HG03066 (cell line): ENCODE measurements around the gene CAST.
"Not testable (repeated sequence)": the region's sequence is repeated elsewhere in the genome, so short reads cannot be mapped to it uniquely, and the experiment has no call there.

Experiments
- ATAC-seq: cut with Tn5 transposase; IDR thresholded peaks from one replicate; pipeline ENCODE4 v1.9.1; 2021; ENCODE audit warnings: low read depth; ENCODE audit not compliant: unreplicated experiment

Gene CAST

DNA sequence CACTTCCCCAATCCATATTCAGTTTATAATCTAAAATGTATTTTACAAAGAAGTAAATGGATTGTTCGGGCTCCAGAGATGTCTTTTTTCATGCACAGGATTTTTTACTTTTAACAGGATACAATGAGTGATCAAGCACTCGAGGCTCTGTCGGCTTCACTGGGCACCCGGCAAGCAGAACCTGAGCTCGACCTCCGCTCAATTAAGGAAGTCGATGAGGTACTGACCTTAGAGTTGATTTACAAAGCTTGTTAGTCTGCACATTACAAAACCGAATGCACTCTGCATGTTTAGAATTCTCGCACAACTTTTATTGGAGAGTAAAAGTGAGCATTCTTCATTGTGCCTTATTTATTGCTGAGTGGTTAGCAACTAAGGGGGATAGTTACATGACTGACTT, 80.4 kb downstream of the CAST start:
- no peak for ATAC-seq

DNA sequence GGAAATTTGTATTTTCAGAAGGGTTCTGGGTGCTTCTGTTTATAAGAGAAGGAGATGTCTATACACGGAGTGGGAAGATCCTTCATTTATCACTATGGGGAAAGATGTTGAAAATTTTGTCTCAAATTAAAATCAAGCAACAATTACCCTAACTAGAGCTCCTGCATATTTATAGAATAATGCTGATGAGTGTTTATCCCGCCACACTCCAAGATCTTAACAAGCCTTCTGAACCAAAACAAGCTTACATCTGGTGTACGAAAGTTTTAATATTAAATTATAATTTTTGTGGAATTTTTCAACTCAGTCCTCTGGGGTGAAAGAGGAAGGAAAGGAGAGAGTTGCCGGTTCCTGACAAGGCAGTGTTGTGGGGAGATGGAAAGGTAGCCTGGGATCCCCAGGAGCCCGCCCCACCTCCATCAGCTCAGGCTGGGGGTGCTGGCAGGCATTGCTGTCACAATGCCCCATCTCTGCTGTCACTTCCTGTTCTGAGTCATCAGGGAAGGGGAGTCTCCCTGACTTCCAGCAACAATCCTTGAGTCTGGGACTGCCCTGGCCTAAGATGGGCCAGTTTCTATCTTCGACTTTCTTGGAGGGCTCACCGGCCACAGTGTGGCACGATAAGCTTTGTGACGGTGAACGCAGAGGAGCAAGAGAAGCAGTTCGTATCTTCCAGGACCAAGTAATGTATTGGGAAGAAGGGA, 81.0 kb downstream of the CAST start:
- ATAC-seq: no peak

DNA sequence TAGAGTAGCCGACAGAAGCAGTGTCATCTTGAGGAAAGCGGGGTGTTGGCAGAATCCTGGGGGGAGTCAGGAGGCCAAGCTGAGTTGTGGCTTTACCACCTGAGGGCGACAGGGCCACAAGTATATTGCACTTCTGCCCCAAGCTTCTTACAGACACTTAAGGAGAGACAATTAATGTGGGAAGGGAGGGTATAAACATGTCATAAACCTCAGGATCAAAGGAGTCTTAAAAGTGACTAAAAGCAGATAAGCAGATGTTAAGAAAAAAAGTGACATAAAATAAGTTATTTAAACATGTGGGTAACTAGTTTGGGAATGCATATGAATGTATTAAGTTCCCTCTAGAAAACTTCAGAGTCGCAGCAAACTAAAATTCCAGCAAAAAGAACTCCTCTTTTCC, 81.6 kb downstream of the CAST start:
- ATAC-seq: no peak

DNA sequence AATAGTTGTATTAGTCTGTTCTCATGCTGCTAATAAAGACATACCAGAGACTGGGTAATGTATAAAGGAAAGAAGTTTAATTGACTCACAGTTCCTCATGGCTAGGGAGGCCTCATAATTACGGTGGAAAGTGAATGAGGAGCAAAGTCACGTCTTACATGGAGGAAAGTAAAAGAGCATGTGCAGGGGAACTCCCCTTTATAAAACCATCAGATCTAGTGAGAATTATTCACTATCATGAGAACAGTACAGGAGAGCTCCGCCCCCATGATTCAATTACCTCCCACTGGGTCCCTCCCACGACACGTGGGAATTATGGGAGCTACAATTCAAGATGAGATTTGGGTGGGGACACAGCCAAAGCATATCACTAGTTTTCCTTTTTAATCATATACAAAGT, 82.0 kb downstream of the CAST start:
- ATAC-seq: not testable (repeated sequence)

DNA sequence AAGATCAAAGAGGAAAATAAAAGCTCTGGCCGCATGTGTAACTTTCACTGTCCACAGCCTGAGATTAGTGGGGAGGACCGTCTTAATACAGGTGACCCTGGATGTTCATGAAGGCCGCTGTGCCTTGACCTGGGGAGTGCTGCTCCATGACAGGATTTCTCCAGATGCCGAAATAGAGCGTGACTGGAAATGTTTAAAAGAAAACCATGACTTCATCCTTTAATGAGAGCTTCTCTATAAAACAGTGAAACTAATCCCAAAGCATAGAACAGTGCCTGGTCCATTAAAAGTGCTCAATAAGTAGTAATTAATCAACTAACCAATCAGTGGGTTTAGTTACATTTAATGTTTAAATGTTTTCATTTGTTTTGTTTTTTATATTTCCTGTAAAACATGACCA, 82.8 kb downstream of the CAST start:
- ATAC-seq: no peak

DNA sequence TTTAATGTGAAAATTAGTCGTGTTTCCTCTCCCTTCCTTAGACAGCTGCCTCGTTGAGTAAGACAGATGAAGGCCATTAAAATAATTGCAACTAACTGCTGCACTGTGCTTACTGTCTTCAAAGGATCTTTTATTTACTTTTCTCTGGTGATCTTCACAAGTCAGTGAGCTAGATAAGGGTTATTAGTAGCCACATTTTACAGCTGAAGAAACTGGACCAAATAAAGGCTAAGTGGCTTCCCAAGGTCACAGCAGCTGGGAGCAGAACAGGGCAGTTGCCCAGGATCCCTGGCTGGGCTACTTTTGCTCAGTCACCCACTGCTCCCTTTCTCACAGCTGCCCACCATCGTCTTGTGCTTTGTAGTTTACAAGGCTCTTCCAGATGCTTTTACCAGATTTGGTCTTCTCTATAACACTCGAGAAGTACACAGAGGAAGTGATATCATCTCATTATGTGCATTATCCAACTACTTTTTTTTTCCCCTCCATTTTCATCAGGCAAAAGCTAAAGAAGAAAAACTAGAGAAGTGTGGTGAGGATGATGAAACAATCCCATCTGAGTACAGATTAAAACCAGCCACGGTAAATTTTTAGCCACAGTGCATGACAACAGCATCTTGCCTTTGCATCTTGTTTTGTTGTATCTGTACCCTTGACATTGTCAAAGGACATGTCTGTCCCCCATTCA, 83.8 kb downstream of the CAST start:
- no peak for ATAC-seq

DNA sequence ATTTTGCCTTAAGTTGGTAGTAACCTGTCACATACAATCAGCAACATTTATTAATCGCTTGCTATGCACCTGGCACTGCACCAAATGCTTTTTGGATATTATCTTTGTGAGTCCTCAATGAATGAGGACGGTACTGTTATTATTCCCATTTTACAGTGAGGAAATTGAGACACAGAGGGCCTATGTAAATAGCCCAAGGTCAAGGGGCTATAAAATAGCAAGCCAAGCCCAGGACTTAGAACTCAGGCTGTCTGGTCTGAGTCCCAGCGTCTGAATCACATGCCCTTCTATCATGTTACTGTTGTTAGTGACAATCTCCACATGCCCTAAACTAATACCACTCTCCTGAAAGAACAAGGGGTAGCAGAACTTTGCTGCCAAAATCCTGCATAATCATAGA, 85.5 kb downstream of the CAST start:
- no peak for ATAC-seq

DNA sequence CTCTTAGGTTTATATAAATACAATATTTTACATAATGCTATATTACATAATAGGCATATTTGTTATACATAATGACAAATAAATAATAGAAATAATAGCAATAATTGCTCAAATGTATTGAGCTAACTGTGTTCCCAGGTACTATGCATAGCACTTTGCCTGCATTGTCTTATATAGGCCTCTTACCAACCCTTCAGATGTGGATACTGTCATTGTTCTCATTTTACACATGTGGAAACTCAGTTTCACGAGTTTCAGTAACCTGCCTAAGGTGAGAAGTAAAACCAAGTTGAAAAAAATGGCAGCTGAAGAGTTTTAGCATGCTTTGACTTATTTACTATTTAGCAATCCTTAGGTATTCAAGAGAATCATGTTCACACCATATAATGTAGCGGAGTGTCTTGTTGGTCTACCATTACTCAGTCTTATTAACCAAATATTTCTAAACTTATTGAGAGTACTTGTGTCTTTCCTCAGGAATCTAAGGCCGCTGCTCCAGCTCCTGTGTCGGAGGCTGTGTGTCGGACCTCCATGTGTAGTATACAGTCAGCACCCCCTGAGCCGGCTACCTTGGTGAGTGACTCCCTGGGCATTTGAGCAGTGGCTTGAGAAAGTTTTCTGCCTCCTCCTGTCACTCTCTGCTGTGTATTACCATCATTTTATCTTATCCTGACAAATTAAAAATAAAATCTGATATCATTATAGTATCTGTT, 88.1 kb downstream of the CAST start:
- no peak for ATAC-seq

DNA sequence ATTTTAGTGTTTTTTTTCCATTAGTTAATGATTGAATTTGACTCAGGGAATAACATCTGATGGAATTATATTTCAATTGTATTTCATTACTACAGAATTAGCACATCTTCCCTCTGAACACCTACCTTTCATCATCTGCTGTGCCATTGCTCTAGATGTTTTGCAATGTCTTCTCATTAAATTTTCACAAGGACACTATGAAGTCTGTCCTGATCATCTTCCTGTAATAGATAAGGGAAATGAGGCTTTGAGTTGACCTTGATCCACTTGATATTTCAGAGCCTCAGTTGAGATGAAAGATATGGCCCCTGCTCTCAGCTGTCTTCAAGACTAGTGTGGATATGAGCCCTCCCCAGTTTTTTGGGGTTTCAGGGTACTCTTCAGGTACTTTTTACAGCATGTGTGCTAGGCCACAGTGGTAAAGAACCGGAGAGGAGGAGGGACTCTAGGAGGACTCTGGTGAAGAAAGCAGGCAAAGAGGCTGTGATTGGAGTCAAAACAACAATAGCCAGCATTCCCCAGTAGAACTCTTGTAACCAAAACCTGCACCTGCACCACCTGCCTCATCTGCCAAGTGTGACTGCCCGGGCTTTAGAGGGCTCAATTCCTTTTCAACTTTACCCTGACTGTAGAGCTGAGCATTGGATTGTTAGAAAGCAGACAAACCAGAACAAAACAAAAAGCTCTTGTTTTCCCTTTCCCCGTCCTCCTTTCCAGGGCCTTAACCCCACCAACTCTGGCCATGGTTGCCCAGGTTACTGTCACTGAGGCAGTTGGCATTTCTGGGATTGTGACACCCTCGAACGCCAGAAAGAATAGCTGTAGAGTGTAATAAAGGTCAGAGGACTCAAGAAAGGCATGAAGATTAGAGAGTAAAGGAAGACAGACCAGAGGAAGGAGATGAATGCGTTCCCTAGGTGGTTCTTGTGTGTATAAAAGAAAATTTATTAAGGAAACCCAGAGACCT, 89.3 kb downstream of the CAST start:
- ATAC-seq: no peak

DNA sequence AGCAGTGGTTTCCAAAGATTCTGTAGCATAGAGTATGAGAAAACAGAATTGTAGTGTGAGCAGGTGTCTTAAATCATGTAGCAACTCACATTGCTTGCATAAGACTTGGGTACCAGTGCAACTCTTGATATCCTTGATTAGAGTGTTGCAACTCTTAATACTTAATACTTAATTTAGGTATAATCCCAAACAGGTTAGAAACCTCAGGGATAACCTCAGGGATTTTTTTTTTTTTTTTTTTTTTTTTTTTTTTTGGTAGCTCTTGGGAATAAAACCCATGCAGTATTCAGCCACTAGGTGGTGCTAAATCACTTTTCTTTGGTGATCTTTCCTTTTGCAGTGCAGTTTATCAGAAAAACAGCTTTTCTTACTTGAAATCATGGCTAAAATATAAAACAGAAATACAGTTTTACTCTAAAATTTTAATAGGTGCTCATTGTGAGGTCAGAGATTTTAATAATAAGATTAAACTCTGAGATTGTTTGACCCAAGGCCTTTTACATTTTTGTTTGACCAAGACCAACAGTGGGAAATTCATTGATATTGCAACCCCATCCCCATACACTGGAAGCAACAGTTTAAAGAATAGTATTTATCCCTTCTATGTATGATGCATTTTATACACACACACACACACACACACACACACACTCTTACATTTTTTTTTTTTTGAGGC, 90.3 kb downstream of the CAST start:
- no peak for ATAC-seq

DNA sequence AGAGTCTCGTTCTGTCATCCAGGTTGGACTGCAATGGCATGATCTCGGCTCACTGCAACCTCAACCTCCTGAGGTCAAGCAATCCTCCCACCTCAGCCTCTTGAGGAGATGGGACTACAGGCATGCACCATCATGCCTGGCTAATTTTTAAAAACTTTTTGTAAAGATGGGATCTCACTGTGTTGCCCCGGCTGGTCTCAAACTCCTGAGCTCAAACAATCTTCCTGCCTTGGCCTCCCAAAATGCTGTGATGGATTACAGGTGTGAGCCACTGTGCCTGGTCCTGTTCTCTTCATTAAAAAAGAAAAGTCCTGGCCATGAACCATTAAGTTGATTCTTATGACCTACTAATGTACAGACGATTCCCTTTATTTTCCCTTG, 90.8 kb downstream of the CAST start:
- no peak for ATAC-seq

DNA sequence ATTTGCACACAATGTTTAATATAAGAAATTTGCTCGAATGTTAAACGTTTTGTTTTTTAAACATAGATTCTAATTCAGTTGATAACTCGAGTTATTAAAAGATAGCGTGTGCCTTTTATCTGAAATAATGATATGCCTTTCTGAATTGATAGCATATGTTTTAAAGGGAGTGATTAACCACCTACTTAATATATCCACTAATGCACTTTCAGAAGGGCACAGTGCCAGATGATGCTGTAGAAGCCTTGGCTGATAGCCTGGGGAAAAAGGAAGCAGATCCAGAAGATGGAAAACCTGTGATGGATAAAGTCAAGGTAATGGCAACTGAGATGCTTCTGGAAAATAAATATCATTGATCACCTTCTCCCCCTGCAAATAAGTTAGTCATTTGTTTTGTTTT, 91.7 kb downstream of the CAST start:
- ATAC-seq: no peak

DNA sequence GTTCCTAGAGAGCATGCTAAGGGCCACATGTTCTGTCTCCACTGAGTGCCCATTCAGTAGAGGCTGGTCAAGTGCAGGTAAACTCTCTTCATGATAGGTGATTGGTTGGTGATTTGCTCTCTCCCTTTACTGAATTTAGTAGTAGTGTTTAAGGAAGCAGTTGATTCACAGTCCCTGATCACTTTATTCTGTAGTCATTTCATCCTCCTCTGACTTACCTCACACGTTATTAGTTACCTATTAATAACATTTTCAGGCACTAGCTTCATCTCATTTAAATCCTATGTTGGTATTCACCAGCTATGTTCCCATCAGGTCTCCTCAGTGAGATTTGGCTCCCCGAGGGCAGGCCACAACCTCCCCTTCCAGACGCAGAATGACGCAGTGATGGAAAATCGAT, 93.7 kb downstream of the CAST start:
- ATAC-seq: no peak

DNA sequence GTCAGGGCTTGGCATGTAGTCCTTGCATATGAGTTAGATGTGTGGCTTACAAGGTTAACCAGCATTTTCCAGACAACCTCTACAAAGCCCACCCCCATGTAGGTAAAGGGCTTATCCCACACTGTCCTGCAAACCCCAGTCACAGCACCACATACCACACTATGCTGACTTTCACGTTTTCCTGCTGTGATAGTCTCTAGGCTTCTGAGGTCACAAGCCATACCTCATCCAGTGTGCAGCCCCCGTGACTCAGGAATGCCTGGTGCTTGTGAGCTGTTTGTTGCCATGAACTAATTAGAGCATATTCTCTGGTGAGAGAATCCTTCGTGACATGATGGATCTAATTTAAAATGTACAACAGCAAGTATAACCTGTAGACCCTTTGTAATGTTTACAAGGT, 94.8 kb downstream of the CAST start:
- no peak for ATAC-seq

DNA sequence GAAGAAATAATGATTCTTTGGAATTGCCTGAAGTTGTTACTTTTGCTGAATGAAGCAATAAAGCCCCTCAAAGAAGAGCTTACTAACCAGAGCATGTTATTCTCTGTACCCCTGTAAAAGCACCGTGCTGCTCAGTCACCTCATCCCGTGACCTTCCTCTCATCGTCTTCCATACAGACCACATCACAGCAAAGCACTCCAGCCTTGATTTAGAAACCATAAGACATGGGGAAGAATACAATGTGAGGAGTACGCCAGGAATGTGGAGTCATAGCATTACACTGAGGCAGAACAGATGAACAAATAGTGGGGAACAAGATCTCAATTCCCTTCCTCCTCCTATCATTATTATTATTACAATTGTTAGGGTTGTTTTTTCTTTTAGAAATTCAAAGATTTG, 96.4 kb downstream of the CAST start:
- ATAC-seq: no peak

DNA sequence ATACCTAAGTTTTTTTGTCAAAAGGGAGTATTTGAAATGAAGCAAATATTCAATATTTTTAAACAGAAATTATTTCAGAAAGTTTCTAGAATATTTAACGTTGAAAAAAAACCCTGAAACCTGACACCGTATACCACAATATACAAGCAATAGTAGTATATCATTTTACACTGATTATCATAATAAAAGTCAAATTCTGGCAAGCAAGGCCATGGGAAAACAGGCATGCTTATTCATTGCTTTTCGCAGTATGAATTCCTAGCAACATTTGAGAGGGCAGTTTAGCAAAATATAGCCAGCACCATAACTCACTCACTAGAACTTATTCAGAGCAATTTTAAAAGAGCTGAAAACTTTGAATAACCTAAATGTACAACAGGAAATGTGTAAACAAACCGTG, 99.4 kb downstream of the CAST start:
- ATAC-seq: no peak

DNA sequence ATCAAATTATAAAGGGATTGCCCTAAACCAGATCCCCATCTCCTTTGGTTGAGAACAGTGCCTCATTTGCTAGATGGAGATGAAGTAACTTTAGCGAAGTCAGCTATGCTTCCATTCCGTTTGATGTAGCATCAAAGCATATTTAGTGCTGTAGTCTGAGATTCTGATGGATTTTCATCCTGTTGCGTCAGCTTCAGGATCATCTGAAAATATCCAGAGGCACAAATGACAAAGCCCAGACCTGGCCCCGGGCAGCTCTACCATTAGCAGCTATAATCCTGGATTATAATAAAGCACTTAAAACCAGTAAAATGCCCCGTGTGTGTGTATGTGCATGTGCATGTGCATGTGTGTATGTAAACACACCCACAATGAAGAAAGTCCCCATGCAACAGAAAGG, 100.8 kb downstream of the CAST start:
- no peak for ATAC-seq

DNA sequence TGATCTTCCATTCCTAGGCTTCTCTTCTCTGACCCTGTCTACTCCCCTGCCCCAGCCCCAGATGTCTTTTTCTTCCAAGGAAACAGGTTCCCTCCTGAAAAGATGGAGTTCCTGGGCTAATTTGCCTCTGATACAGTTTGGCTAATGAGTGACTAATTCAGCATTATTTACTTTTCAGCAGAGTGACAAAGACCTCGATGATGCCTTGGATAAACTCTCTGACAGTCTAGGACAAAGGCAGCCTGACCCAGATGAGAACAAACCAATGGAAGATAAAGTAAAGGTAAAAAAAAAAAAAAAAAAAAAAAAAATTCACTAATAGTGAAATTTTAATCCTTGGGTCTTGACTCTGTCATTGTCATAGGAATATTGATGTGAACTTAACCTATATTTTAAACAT, 102.9 kb downstream of the CAST start:
- no peak for ATAC-seq

DNA sequence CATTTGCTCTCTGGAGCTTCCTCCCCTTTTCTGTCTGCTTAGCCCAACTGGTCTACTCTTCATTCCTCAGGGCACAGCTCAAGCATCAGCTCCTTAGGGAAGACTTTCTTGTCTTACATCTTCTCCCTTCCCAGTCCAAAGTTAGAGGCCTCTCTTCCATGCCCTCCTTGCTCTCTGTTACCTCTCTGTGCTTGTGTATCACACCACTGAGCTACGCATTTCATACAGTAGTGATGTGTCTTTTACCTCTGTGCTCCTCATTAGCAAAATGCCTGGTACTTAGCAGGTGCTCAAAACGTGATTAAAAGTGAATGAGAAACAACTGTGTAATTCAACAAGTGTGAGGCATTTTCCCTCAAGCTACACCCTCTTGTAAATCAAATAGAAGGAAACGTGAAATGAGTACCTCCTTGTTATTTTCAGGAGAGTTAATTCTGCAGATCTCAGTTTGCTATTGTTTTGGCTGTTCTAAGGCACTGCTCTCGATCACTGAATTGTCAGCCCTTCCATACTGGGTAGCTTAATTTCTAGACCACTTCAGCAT, 106.6 kb downstream of the CAST start:
- no peak for ATAC-seq

DNA sequence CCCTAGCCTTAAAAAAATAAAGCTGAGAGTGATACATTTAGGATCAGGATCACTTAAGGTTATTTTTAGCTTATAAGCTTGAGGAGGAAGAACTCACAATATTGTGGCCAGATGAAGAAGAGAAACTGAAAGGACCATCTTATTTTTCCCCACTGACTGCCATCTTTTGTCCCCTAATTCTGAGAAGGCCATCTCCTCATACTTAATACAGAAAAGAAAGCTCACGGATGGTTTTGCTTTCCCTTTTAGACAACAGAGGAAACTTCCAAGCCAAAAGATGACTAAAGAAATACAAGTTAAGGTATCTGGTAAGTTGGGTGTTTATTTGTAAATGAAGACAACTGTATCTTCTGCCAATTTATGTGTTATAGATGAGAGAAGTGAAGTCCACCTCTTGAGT, 109.2 kb downstream of the CAST start:
- ATAC-seq: no peak
